HL-60 (cell line): ENCODE data around the gene RUNX2.

ENCODE experiments used
- DNase-seq, 2 experiments: peaks; one replicate each; pipeline ENCODE4 v3.0.0-alpha.2; 2010 to 2020; ENCODE audit warnings: low read depth in 1 of 2, low spot score in 1 of 2
- H3K27ac ChIP-seq: fragments of 250-450 bp; sonication (Bioruptor Pico); replicated peaks from 2 replicates; pipeline ENCODE4 v1.5.1; 2020; ENCODE audit warnings: mild to moderate bottlenecking, moderate library complexity
- H3K27me3 ChIP-seq: fragments of 250-450 bp; sonication (Bioruptor Pico); 2 replicates; pipeline ENCODE4 v1.5.1; 2021; ENCODE audit warnings: mild to moderate bottlenecking, moderate library complexity; ENCODE audit not compliant: insufficient read depth, poor library complexity, severe bottlenecking
- H3K4me3 ChIP-seq: replicated peaks from 2 replicates; pipeline ENCODE4 v1.5.1; 2011; ENCODE audit warnings: mild to moderate bottlenecking, control low read depth, low read length; ENCODE audit not compliant: insufficient read depth
- GABPA ChIP-seq: IDR thresholded peaks from 2 replicates; pipeline ENCODE4 v1.6.1; 2012; ENCODE audit warnings: low read depth
- POLR2AphosphoS5 ChIP-seq: IDR thresholded peaks from 2 replicates; pipeline ENCODE4 v1.6.1; 2012; ENCODE audit warnings: low read depth
- SPI1 ChIP-seq: IDR thresholded peaks from 2 replicates; pipeline ENCODE4 v1.6.1; 2012; ENCODE audit warnings: low read depth, mild to moderate bottlenecking, borderline replicate concordance
- TF ChIP-seq, protein P1 (sequence below): IDR thresholded peaks from one replicate; pipeline ENCODE4 v1.5.1; 2011; ENCODE audit warnings: low read length, control low read depth, inconsistent platforms; ENCODE audit not compliant: insufficient read depth
- TF ChIP-seq, protein P2 (sequence below): IDR thresholded peaks from 2 replicates; pipeline ENCODE4 v1.6.1; 2012; ENCODE audit warnings: low read depth; ENCODE audit not compliant: insufficient replicate concordance

RUNX2 gene

DNA sequence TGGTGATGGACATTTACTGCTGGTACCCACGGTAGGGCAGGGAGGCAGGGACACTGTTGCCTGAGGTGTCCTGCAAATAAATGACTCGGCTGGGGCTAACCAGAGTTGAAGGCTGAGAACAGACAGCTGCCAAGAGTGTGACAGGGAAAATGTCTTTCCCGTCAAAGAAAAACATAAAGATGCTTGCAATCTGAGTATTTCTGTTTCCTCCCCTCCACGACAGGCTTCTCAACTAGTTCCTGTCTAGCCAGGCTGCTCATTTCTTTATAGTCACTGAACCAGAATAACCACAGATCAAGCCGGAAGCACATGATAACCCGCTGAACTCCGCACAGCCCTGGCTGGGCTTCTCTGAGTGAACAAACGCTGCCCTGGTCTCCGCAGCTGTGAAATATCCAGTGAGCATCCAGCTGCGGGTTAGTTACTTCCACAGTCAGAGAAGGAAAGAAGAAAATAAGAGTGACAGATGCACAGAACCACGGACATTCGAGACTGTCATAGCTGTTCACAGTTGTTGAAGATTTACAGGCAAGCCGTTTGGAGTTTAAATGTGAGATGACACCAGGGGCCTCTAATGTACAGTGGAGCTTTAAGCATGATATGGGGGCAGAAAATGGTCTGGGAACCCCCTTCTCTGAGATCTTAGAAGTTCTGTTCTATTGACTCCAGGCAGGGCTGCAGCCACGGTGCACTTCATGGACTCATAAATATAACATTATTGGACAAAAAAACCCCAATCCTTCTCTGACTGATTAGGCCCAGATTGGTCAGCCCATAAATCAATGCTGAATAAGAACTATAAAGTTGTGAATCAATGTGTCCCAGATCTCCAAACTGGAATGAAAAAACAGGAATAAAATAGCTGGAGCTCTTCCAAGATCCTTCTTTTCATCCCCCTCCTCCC, 349.5 kb downstream of the RUNX2 start:
- Histone ChIP-seq H3K4me3 (no peak overlapping the region), H3K27ac (no peak overlapping the region), H3K27me3 (no peaks in the 10 kb centered on the region)
- TF ChIP-seq, protein P1, sequence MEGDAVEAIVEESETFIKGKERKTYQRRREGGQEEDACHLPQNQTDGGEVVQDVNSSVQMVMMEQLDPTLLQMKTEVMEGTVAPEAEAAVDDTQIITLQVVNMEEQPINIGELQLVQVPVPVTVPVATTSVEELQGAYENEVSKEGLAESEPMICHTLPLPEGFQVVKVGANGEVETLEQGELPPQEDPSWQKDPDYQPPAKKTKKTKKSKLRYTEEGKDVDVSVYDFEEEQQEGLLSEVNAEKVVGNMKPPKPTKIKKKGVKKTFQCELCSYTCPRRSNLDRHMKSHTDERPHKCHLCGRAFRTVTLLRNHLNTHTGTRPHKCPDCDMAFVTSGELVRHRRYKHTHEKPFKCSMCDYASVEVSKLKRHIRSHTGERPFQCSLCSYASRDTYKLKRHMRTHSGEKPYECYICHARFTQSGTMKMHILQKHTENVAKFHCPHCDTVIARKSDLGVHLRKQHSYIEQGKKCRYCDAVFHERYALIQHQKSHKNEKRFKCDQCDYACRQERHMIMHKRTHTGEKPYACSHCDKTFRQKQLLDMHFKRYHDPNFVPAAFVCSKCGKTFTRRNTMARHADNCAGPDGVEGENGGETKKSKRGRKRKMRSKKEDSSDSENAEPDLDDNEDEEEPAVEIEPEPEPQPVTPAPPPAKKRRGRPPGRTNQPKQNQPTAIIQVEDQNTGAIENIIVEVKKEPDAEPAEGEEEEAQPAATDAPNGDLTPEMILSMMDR: no peak
- TF ChIP-seq GABPA: peak; percentile 47; the same call in 1 of the 2 replicates
- TF ChIP-seq, protein P2, sequence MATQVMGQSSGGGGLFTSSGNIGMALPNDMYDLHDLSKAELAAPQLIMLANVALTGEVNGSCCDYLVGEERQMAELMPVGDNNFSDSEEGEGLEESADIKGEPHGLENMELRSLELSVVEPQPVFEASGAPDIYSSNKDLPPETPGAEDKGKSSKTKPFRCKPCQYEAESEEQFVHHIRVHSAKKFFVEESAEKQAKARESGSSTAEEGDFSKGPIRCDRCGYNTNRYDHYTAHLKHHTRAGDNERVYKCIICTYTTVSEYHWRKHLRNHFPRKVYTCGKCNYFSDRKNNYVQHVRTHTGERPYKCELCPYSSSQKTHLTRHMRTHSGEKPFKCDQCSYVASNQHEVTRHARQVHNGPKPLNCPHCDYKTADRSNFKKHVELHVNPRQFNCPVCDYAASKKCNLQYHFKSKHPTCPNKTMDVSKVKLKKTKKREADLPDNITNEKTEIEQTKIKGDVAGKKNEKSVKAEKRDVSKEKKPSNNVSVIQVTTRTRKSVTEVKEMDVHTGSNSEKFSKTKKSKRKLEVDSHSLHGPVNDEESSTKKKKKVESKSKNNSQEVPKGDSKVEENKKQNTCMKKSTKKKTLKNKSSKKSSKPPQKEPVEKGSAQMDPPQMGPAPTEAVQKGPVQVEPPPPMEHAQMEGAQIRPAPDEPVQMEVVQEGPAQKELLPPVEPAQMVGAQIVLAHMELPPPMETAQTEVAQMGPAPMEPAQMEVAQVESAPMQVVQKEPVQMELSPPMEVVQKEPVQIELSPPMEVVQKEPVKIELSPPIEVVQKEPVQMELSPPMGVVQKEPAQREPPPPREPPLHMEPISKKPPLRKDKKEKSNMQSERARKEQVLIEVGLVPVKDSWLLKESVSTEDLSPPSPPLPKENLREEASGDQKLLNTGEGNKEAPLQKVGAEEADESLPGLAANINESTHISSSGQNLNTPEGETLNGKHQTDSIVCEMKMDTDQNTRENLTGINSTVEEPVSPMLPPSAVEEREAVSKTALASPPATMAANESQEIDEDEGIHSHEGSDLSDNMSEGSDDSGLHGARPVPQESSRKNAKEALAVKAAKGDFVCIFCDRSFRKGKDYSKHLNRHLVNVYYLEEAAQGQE: no peak
- peak; percentile 53; the same call in 1 of the 2 replicates for TF ChIP-seq SPI1
- peak; percentile 58; the same call in 1 of the 2 replicates for TF ChIP-seq POLR2AphosphoS5
- DNase-seq: peak in 1 of 2 experiments; percentile 79

GRCh38 chr6:45678285-45678607, 350.1 kb downstream of the RUNX2 start:
- Histone ChIP-seq H3K27ac (no peak overlapping the region), H3K4me3 (no peak overlapping the region), H3K27me3 (no peaks in the 10 kb centered on the region)
- no peak for DNase-seq
- TF ChIP-seq POLR2AphosphoS5: no peak
- TF ChIP-seq, protein P1: no peak
- TF ChIP-seq SPI1: no peak
- no peak for TF ChIP-seq GABPA
- TF ChIP-seq, protein P2: no peak

DNA sequence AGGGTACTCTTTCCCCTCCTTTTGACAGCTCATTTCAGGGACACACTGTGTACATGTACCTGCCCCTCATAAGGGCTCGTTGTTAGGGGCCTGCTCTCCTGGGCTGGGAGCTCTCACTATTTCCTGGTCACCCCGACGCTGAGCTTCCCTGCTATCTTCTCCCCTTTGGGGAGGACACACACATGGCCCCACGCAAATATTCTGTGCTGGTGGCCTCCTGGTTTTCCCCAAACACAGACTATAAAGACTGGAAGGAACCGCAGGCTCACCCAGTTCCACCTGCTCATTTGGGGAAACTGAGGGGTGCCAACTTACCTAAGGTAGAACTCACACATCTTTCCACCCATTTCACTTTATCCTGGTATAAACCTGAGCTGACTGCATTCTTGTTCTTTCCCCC, 351.0 kb downstream of the RUNX2 start:
- Histone ChIP-seq H3K27ac (no peak overlapping the region), H3K4me3 (no peak overlapping the region), H3K27me3 (no peaks in the 10 kb centered on the region)
- no peak for DNase-seq
- TF ChIP-seq GABPA: no peak
- TF ChIP-seq POLR2AphosphoS5: no peak
- TF ChIP-seq, protein P1: no peak
- TF ChIP-seq, protein P2: no peak
- no peak for TF ChIP-seq SPI1
